Muscle of arm (tissue), 12 donors: Measurements from ENCODE around the gene AQP9. TPM values are rescaled to one million over a fixed set of nuclear protein-coding genes. Genes with fewer than 3 reads are reported as not detected.

Source experiments
- DNase-seq: peaks from one replicate; pipeline ENCODE4 v3.0.0-alpha.2; 2013
- polyA plus RNA-seq, 12 donors: library from polyadenylated mRNA; unstranded; fragments of 120-200 nt; gene quantifications; one replicate each; pipeline ENCODE4 v1.2.1, GENCODE V29; 2013; ENCODE audit not compliant: insufficient read length in 12 of 12

AQP9 gene
- polyA plus RNA-seq, 12 donors, result 0.10 to 0.92 (median 0.23) TPM; not detected in 2

GRCh38 chr15:58139989-58140522, 1.9 kb downstream of the AQP9 start:
- DNase-seq, result no peak

GRCh38 chr15:58141894-58142293, 3.7 kb downstream of the AQP9 start:
- no peak for DNase-seq

- no peak for DNase-seq
Observed at GRCh38 chr15:58142827-58143461, 4.8 kb downstream of the AQP9 start.

DNA sequence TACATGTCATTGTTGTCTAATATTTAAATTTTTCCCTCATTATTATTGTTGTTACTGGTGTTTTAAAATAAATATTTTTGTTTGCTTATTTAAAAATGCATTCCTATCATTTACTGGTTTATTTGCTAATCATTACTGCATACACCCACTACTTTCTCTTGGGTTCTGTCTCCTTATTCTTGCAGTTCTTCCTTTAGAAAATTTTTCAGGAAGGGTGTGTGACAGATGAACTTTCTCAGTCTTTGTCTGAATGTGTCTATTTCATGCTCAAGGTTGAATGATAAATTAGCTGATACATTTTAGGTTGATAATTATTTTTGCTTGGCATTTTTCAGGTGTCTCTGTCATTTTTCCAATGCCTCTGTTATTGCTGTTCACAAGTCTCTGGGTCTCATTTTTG, 7.4 kb downstream of the AQP9 start:
- no peak for DNase-seq

DNA sequence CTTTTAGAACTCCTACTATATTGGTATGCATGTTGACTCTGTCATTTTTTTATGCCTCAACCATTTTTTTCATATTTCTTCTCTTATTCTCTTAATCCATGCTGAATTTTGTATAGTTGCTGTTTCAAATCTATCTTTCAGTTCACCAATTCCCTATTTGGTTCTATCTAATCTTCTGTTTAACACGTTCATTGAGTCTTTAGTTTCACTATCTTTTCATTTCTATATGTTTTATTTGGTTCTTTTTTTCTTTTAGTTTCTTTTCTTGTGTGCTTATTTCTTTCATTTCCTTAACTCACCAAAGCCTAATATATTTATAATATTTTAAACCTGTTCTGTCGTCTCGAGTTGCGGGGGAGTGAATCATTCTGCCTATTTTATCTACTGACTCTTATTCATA, 8.0 kb downstream of the AQP9 start:
- DNase-seq, result no peak

DNA sequence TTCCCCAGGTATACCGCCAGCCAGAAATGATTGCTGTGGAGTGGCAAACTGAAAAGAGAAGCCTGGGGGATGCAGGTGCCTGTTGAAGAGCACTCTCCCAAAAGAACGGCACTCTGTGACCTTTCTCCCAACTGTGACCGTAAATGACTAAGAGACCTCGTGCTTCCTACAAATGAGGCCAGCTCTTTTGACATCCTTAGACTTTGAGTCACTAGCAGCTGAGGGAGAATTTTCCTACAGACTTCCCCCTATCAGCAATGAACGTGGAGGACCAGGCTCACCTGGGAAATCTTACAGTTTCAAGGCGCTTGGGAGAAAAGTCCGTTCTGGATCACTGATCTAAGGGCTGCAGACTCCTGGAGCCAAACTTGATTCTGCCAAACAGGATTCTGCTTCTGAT, 8.6 kb downstream of the AQP9 start:
- no peak for DNase-seq

DNA sequence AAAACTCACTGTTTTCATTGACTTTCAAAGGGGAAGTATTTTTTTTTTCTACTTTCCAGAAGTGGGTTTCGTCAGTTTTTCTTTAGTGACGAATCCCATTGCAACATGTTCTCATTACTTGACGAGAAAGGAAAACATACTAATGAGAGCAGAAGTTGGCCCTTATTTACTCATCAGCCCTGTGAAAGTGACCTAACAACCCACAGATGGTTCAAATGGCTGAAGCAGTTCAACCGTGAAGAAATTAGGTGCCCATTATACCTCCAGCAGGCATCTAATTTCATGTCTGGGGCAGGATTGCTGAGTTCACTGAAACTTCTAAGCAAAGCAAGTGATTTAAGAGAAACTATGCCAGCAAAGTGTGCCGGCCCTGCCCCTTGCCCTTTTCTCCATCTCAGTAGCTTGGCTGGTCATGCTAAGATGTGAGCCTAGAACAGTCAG, 9.0 kb downstream of the AQP9 start:
- DNase-seq, result no peak

DNA sequence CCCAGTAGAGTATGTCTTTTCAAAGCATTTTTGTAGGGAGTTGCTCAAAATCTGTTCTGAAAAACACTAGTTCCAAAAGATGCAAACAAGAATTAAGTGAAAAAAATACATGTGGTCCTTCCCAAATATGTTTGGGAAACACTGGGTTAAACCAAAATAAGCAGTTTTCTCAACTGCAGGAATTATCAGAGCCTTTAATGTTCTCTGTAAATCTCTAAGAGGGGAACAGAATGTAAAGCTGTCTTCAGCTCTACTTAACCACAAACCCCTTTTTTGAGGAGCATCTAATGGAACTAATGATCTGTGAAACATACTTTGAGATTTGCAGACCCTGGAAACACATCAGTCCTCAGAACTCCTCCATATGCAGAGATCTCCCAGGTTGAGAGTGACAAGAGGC, 9.9 kb downstream of the AQP9 start:
- no peak for DNase-seq

DNA sequence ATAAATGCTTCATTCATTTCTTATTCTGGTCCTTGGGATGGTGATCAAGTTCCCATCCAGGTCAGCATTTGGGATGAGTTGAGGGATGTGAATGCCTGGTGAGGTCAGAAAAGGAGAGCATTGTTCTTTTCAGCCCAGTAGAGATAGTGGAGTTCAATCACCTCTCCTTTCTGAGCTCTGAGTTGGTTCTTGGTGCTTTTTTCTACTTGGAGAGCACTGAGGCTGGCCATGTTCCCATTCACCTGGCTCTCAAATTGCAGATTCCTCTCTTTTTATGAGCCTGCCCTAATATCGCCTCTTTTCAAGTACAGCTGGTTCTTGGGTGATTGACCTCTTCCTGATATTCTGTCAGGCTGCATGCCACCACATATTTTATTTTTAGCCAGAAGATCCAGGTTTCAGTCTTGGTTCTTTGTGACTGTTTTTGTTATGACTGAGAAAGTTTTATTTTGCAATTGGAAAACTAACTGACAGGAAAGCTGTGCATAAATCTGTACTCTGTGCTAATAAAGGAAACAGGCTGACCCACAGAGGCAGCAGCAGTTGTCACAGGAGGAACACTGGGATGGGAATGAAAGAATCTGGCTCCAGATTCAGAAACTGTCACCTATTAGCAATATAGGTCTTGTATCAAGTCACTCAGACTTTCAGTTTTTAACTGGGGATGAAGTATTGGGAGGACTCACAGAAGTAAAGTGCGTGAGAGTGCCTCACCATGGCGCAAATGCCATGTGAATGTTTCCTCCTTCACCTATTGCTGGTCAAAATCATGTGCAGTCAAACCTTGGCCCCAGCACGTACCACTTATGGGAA, 10.7 kb downstream of the AQP9 start:
- DNase-seq, result no peak

- DNase-seq, result no peak
Observed at GRCh38 chr15:58154769-58155168, 16.6 kb downstream of the AQP9 start.

DNA sequence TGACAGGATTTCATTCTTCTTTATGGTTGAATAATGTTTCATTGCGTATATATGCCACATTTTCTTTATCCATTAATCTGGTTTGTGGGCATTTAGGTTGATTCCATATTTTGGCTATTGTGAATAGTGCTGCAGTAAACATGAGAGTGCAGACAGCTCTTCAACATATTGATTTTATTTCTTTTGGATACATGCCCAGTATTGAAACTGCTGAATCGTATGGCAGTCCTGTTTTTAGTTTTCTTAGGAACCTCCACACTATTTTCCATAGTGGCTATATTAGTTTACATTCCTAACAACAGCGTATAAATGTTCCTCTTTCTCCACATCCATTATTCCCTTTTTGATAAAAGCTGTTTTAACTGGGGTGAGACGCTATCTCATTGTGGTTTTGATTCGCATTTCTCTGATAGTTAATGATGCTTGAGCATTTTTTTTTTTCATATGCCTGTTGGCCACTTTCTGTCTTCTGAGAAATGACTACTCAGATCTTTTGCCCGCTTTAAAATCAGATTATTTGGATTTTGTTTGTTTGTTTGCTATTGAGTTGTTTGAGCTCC, 21.7 kb downstream of the AQP9 start:
- no peak for DNase-seq

DNA sequence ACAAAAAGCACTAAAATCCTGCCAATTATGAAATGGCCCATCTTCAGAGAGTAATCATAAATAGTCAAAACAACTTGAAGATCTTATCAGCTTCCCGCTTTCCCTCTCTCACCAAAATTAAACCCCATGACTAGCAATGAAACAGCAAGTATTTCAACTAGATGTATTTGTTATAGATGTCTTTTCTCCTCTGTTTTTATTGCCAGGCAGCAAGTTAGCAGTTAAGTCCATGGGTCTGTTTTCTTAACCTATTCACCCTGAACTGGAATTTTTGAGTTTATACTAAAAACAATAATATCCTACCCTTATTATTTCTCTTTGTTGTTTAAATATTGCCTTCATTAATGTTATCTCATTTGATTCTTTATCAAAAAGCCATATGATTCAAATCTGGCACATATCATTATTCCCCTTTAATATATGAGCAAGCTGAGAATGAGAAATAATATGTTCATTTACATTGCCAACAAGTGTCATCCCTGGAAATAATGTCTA, 23.3 kb downstream of the AQP9 start:
- no peak for DNase-seq

DNA sequence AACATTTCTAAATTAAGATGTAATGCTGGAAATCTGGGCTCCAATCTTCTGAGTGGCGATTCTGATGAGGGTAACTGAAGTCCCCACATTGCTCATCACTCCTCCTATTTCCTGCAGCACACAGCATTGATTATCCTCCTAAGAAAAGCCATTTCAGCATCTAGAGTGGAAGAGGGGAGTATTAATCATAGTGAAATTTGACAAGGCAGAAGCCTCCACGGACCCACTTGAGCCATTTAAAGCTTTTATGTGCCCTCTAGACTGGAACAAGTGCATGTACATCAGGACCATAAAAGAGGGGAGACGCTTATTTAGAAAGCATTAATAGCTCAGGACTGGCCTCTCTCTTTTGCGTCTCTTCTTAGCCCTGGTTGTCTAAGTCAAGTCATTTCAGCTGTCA, 25.8 kb downstream of the AQP9 start:
- DNase-seq, result no peak

DNA sequence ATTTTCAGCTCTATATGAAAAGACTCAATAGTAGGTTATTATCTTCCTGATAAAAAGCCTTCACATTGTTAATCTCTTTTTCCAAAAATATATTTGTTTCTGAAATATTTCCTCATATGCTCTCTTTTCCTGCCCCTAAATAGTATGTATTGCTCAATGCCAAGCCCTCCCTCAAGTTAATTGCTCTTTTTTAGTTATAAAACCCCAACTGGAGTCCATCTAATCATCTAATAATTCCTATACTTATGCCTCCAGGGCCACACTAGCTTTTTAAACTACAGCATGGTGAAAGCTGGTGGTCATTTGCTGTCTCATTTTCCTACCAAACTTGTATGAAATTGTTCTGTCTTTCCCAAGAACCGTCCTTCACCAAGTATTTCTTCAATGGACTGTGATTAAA, 26.7 kb downstream of the AQP9 start:
- DNase-seq, result no peak

GRCh38 chr15:58165661-58166060, 27.5 kb downstream of the AQP9 start:
- DNase-seq, result peak; percentile 35

DNA sequence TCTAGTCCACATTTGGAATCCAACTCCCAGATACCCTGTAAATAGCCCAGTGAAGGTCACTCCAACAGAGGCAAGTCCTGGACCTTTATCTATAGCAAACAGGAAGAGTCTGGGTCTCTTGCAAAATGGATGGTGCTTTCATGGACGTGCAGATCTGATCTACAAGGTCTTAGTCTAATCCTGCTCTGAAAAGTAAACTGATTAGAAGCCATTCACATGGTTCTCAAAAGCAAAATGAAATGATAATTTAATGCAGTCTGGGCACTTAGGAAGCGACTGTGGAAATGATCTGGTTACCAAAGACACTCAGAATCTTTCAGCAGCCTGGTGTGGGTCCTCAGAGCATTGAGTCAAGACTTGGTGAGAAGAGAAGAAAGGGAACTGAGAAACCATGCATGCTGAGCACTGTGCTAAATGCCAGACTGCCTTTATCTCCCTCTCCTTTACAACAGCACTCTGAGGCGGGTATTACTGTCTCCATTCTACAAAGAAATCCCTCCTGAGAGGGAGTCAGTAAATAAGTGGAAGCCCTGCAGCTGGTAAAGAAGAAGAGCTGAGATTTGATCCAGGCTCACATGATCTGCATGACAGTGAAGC, 29.0 kb downstream of the AQP9 start:
- DNase-seq, result no peak

DNA sequence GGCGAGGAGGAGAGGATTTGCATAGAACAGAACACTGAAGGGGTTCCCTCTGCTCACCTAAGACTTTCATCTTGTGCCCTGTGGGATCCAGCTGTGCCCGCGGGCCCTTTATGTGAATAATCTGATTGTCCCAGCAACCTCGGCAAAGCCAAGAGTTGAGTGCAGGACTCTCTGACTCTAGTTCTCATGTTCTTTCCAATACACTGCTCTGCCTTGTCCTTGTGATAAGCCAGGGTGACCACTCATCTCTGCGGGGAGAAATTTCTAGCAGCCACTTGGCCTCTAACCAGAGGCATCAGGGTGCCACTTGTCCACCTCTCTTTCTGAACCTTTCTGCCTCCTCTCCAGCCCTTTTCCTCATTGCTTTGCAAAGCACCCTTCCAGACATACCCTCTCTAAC, 31.8 kb downstream of the AQP9 start:
- DNase-seq, result no peak

GRCh38 chr15:58171476-58172061, 33.4 kb downstream of the AQP9 start:
- no peak for DNase-seq

GRCh38 chr15:58174709-58175108, 36.5 kb downstream of the AQP9 start:
- no peak for DNase-seq

DNA sequence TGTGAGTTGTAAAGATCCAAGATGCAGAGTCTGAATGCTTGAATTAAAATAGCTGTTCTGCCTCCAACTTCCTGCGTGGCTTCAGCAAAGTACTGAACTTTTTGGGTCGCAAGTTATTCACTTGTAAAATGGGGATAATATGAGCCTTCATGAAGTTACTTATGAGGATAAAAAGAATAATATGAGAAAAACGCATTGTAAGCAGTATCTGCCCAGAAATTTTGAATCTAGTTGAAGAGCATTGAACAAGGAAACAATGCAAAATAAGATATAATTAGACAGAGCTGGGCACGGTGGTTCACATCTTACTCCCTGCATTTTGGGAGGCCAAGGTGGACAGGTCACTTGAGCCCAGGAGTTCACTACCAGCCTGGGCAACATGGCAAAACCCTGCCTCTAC, 37.8 kb downstream of the AQP9 start:
- no peak for DNase-seq

GRCh38 chr15:58178668-58179067, 40.5 kb downstream of the AQP9 start:
- DNase-seq, result no peak

DNA sequence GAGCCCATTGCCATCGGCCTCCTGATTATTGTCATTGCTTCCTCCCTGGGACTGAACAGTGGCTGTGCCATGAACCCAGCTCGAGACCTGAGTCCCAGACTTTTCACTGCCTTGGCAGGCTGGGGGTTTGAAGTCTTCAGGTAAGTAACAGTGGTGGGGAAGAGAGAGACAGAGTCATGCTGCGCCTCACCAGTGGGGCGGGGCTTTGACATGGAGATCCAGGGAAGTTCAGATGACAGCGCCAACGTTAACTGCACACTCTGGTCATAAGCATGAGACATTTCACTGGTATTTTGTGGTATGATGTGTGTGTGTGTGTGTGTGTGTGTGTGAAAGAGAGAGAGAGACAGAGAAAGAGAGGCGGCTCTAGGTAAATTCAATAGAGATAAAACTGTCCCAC, 41.0 kb downstream of the AQP9 start:
- DNase-seq, result no peak
